Measurements from ENCODE around the gene RAB6B.

GRCh38 chr3:133820889-133821675 is 74.6 kb downstream of the RAB6B start:
- no peak for TF ChIP-seq CTCF (IDR thresholded peaks at IDR 0.05; ENCODE audit: low read depth, low read length)
- TF ChIP-seq POLR2A (IDR thresholded peaks at IDR 0.05; ENCODE audit: extremely low read depth, insufficient read length): no peak

All from NB4 (cell line).